Activated naive CD8-positive, alpha-beta T cell treated with anti-CD3 and anti-CD28 coated beads, Interleukin-2, amount 50 U/mL, for 24 hours (primary cell): Measurements from ENCODE around the gene UQCR10.

Experiments
- ATAC-seq: fragments of 150-1000 bp; cut with Tn5 transposase; one replicate; pipeline ENCODE4 v1.10.0; 2021
- DNase-seq: peaks from one replicate; pipeline ENCODE4 v3.0.0; 2021
- H3K27ac Mint-ChIP-seq: one replicate; pipeline ENCODE4 v1.8.0; 2021; ENCODE audit warnings: mild to moderate bottlenecking, mixed read lengths
- H3K27me3 Mint-ChIP-seq: one replicate; pipeline ENCODE4 v1.8.0; 2021; ENCODE audit warnings: mixed read lengths
- H3K36me3 Mint-ChIP-seq: one replicate; pipeline ENCODE4 v1.8.0; 2021; ENCODE audit warnings: low read depth, mixed read lengths
- H3K4me1 Mint-ChIP-seq: one replicate; pipeline ENCODE4 v1.8.0; 2021; ENCODE audit warnings: mixed read lengths
- H3K4me3 Mint-ChIP-seq: one replicate; pipeline ENCODE4 v1.8.0; 2021; ENCODE audit warnings: mild to moderate bottlenecking, moderate library complexity, mixed read lengths
- H3K9me3 Mint-ChIP-seq: one replicate; pipeline ENCODE4 v1.8.0; 2021; ENCODE audit warnings: mixed read lengths

UQCR10 gene

DNA sequence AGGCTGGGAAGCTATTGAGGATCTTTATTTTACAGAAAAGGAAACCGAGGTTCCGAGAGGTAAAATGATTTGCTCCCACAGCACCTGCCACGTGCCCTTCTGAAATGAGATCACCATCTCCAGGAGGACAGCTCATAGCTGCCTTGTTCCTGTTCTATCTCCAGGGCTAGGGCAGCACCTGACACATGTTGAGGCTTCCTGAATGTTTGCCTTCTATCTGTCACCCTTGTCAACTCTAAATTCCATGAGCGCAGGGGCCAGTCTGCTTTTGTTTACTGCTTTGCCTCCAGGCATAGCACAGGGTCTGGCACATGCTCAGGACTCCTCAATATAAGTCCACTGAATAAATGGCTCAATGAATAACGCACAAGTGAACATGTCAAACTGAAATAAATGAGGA is 46.8 kb downstream of the UQCR10 start:
- Mint-ChIP-seq H3K4me3 (no peak overlapping the region), H3K36me3 (peaks cover 45% of the 10 kb centered on the region), H3K27ac (no peak overlapping the region), H3K4me1 (no peaks in the 10 kb centered on the region), H3K27me3 (no peaks in the 10 kb centered on the region), H3K9me3 (no peaks in the 10 kb centered on the region)
- ATAC-seq: no peak
- no peak for DNase-seq

DNA sequence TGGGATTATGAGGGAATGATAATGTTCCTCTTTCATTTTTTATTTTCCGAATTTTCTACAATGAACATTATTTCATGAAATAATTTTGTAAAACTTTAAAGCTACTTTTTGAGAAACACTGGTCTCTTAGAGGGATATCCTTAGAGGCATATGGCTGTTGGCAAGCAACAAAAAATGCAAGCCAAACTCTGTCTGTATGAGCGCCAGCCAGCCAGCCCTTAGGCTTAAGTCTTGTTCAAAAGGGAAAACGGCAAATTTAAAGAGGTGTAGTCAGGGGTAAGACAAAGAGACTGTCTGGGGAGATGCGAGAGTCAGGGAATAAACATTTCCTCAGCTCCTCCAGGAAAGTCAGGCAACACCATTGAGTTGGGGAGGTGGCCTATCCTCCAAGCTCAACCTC is 48.4 kb downstream of the UQCR10 start:
- Mint-ChIP-seq H3K27ac (no peak overlapping the region), H3K4me1 (no peaks in the 10 kb centered on the region), H3K4me3 (no peak overlapping the region), H3K36me3 (peaks cover 45% of the 10 kb centered on the region), H3K9me3 (no peaks in the 10 kb centered on the region), H3K27me3 (no peaks in the 10 kb centered on the region)
- DNase-seq (no peak), ATAC-seq (no peak)

DNA sequence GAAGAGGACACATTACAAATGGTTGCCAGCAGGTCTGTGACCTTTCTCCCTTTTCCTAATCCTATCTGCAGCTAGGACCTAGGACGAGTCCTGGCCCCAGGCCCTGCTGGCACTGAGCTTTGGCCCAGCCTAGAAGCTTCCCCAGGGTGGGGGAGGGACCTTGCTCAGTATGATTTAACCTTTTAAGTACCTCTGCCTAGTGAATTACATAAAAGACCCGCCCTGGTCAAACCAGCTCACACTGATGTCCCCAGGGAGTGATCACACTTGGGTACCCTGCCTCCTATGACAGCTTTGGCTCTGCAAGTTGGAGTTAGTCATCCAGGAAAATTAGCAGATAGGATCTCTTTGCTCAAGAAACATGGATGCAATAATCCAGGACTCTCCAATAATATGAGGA is 49.0 kb downstream of the UQCR10 start:
- DNase-seq (no peak), ATAC-seq (no peak)
- no peak overlapping the region for H3K4me3 Mint-ChIP-seq
- peaks cover 45% of the 10 kb centered on the region for H3K36me3 Mint-ChIP-seq
- peaks cover 3% of the 10 kb centered on the region for H3K4me1 Mint-ChIP-seq
- H3K9me3 Mint-ChIP-seq: no peaks in the 10 kb centered on the region
- H3K27me3 Mint-ChIP-seq: no peaks in the 10 kb centered on the region
- H3K27ac Mint-ChIP-seq: no peak overlapping the region

DNA sequence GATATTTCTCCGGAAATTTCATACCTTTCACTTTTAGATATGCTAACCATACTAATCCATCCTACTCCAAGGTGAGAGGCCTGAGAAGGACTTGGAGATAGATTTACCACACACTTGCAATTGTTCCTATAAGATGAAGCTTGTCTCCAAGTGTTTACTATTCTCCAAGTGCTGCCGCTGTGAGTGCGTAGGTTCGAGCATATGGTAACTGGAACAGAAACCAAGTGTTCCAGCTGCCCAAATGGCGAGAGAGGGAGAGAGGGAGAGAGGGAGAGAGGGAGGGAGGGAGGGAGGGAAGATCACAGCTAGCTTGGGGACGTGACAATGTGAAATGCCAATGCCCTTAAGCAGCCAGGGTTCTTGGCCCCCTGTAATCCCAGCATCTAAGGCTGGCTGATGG is 49.4 kb downstream of the UQCR10 start:
- H3K27me3 Mint-ChIP-seq: no peaks in the 10 kb centered on the region
- no peak for ATAC-seq
- no peak overlapping the region for H3K4me3 Mint-ChIP-seq
- no peak overlapping the region for H3K27ac Mint-ChIP-seq
- H3K4me1 Mint-ChIP-seq: peaks cover 7% of the 10 kb centered on the region
- peaks cover 48% of the 10 kb centered on the region for H3K36me3 Mint-ChIP-seq
- H3K9me3 Mint-ChIP-seq: no peaks in the 10 kb centered on the region
- no peak for DNase-seq

DNA sequence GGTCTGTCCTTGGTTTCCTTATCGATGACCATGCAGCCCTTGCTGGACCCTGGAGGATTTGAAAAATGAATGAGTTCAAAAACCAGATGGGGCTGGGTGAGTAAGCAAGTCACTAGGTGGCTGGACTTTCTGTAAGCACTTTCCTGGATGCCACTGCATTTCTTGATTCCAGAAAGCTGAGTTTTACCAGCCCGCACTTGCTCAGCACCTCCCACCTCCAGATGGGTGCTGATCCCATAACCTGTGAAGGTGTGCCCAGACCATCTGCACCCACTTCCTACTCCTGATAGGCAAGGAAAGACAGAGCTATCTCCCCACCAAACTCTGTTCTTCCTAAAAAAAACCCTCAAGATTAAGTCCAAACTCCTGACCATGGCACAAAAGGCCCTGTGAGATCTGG is 49.8 kb downstream of the UQCR10 start:
- no peaks in the 10 kb centered on the region for H3K9me3 Mint-ChIP-seq
- H3K27me3 Mint-ChIP-seq: no peaks in the 10 kb centered on the region

DNA sequence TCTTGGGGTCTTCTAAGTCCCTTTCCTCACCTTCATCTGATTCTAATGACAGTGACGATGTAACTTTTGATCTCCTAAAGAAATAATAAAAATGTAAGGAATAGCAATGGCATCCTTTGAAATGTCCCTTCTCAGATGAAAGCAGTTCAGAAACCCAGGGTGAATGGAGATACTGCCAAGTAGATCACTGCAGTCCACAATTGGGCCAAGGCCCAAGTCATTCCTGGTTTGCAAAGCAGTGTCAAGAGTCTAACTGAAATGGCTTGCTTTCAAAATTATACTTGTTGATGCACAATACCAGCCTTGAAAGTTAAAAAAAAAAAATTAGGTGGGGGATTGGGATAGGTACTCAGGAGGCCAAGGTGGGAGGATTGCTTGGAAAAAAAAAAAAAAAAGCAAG is 50.6 kb downstream of the UQCR10 start:
- ATAC-seq (no peak), DNase-seq (no peak)
- Mint-ChIP-seq H3K9me3 (no peaks in the 10 kb centered on the region), H3K27me3 (no peaks in the 10 kb centered on the region), H3K36me3 (peaks cover 46% of the 10 kb centered on the region), H3K27ac (no peak overlapping the region), H3K4me1 (peaks cover 15% of the 10 kb centered on the region), H3K4me3 (no peak overlapping the region)

More for the DNA sequence above, 49.8 kb downstream of the UQCR10 start:
- Mint-ChIP-seq H3K4me3 (no peak overlapping the region), H3K4me1 (peaks cover 10% of the 10 kb centered on the region), H3K27ac (no peak overlapping the region), H3K36me3 (peaks cover 45% of the 10 kb centered on the region)
- DNase-seq (no peak), ATAC-seq (no peak)

DNA sequence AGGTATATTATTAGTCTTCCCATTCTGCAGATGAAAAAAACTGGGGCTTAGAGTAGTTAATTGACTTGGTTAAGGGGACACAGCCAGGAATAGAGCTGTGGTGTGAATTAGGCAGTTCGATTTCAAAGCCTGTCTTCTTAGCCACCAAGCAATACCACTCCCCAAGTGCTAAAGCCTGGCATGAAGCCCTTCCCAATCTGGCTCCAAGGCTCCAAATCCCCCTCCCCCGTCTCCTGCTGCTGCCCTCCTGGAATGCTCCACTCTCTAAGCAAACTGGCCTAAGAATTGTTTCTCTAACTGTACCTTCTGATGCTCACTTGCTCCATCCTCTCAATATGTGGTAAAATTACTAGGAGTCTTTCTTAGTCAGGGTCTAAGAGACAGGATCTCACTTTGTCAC is 52.3 kb downstream of the UQCR10 start:
- no peak overlapping the region for H3K27ac Mint-ChIP-seq
- ATAC-seq: no peak

More for the DNA sequence above, 52.3 kb downstream of the UQCR10 start:
- Mint-ChIP-seq H3K9me3 (no peaks in the 10 kb centered on the region), H3K36me3 (peaks cover 47% of the 10 kb centered on the region), H3K4me3 (no peak overlapping the region), H3K4me1 (peaks cover 15% of the 10 kb centered on the region), H3K27me3 (no peaks in the 10 kb centered on the region)
- no peak for DNase-seq
